Activated T-helper 1 cell treated with anti-CD3 and anti-CD28 coated beads, Interleukin-12 subunit alpha, Interleukin-12 subunit beta, Interleukin-2, Interleukin-4 antibody, amounts not matched to agents 30 ng/mL and 10 ng/mL and 1 ng/mL, durations not matched to agents 14 hours and 24 hours and 36 hours (primary cell): ENCODE data around the gene CHN1. TPM values are rescaled to one million over a fixed set of nuclear protein-coding genes. Genes with fewer than 3 reads are reported as not detected.

Source experiments
- DNase-seq: peaks from one replicate; pipeline ENCODE4 v3.0.0; 2021; ENCODE audit warnings: low spot score
- H3K27ac Mint-ChIP-seq: one replicate; pipeline ENCODE4 v1.8.0; 2021; ENCODE audit warnings: mild to moderate bottlenecking, mixed read lengths
- H3K27me3 Mint-ChIP-seq: one replicate; pipeline ENCODE4 v1.8.0; 2022; ENCODE audit warnings: mild to moderate bottlenecking, moderate library complexity, mixed read lengths; ENCODE audit not compliant: insufficient read depth
- H3K36me3 Mint-ChIP-seq: one replicate; pipeline ENCODE4 v1.8.0; 2021; ENCODE audit warnings: low read depth, mixed read lengths
- H3K4me1 Mint-ChIP-seq: one replicate; pipeline ENCODE4 v1.8.0; 2021; ENCODE audit warnings: low read depth, mixed read lengths
- H3K4me3 Mint-ChIP-seq: one replicate; pipeline ENCODE4 v1.8.0; 2021; ENCODE audit warnings: mild to moderate bottlenecking, moderate library complexity, mixed read lengths
- H3K9me3 Mint-ChIP-seq: one replicate; pipeline ENCODE4 v1.8.0; 2021; ENCODE audit warnings: mixed read lengths
- intact Hi-C: fragments of 100-400 bp; cut with micrococcal nuclease; formaldehyde crosslinking; loops from one replicate; pipeline ENCODE4 v1.15.1; 2024
- total RNA-seq: library from RNA; stranded (reverse); gene quantifications from 2 replicates; pipeline ENCODE4 v1.2.3, GENCODE V29; 2022

CHN1 gene
- total RNA-seq, 1 donor from 2014 or later, result 3.4 TPM

DNA sequence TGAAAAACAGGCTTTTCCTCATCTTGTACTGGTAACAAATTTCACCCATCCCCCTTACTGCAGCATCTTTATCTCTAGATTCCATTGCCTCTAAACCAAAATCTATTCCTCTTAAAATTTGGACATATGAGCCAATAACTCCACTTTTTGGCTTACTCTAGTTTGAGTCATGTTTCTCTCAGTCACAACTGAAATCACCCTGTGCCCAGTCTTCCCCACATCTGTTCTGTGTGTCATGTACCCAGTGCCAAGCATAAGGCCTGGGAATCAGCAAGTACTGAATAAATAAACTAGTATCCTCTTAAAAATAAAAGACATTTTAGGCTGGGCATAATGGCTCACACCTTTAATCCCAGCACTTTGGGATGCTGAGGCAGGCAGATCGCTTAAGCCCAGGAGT is 20.8 kb upstream of the CHN1 start:
- H3K4me3 Mint-ChIP-seq, result no peak overlapping the region
- no peaks in the 10 kb centered on the region for H3K36me3 Mint-ChIP-seq
- H3K27ac Mint-ChIP-seq, result no peak overlapping the region
- peaks cover 9% of the 10 kb centered on the region for H3K27me3 Mint-ChIP-seq
- intact Hi-C loops, result no loop called here
- no peaks in the 10 kb centered on the region for H3K9me3 Mint-ChIP-seq
- no peaks in the 10 kb centered on the region for H3K4me1 Mint-ChIP-seq
- DNase-seq, result no peak

DNA sequence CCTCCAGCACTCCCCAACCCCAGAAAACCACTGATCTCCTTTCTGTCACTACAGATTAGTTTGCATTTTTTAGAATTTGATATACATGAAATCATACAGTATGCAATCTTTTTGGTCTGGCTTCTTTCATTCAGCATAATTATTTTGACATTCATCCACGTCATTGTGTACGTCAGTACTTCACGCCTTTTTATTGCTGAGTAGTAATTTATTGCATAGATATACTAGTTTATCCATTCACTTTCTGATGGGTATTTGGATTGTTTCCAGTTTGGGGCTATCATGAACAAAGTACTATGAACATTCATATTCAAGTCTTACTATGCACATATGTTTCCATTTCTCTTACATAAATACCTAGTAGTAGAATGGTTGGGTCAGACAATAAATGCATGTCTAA is 20.1 kb upstream of the CHN1 start:
- Mint-ChIP-seq H3K4me1 (no peaks in the 10 kb centered on the region), H3K4me3 (no peak overlapping the region), H3K27me3 (peaks cover 9% of the 10 kb centered on the region), H3K9me3 (no peaks in the 10 kb centered on the region), H3K36me3 (no peaks in the 10 kb centered on the region), H3K27ac (no peak overlapping the region)
- DNase-seq, result no peak
- intact Hi-C loops, result no loop called here

DNA sequence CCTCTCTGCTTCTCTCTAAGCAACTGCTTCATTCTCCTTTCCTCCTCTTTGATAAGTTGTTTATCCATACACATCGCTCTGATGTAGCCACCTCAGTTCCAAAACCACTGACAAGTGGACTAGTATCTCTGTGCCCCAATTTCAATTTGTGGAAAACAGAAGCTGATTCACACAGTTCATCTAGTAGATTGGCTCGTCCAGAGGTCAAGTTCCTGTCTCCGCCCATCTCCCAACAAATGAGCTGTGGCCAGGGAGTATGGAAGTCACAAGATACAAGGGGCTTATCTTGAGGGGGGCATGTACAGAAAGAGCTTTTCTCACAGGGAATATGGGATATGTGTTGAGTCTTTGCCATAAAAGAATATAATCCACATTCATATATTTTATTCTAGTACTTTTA is 17.7 kb upstream of the CHN1 start:
- no peak for DNase-seq
- H3K4me1 Mint-ChIP-seq, result no peaks in the 10 kb centered on the region
- no peak overlapping the region for H3K27ac Mint-ChIP-seq
- intact Hi-C loops, result no loop called here
- no peak overlapping the region for H3K4me3 Mint-ChIP-seq
- H3K9me3 Mint-ChIP-seq, result no peaks in the 10 kb centered on the region
- H3K36me3 Mint-ChIP-seq, result no peaks in the 10 kb centered on the region
- peaks cover 3% of the 10 kb centered on the region for H3K27me3 Mint-ChIP-seq

DNA sequence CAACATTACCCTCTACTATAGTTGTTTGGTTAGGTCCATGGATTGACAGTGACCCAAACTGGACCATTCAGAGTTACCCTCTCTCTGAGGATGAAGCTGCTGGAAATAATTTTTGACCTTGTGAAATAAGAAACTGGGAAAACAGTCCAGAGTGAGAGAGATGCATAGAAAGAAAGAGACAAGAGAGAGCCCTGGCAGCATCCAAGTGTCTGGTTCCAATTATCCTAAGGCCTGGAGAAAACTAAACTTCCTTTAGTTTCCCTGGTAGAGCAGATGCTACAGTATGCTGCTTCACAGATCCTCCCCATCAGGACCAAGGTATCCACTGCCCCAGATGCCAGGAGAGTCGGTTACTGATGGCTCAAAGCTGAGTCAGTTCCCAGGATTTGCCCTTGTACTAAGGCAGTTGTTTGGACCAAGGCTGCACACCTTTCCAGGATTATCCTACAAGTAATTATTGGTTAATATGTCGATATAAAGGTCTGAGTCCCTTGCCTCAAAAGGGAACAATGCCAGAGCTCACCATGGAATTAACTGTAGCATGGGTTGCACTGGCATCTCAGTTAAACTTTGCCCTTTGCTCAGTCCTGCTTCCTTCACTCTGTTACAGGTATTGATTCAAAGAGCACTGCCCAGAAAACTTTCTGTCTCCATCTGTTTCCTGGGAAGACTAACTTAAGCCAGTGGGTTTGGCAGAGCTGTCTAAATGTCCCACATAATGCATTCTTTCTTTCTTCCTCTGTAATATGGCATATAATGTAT is 14.6 kb upstream of the CHN1 start:
- no peak for DNase-seq
- intact Hi-C loops, result no loop called here
- H3K27me3 Mint-ChIP-seq, result no peaks in the 10 kb centered on the region
- peaks cover 4% of the 10 kb centered on the region for H3K9me3 Mint-ChIP-seq
- no peak overlapping the region for H3K4me3 Mint-ChIP-seq
- H3K27ac Mint-ChIP-seq, result no peak overlapping the region
- no peaks in the 10 kb centered on the region for H3K36me3 Mint-ChIP-seq
- no peaks in the 10 kb centered on the region for H3K4me1 Mint-ChIP-seq

DNA sequence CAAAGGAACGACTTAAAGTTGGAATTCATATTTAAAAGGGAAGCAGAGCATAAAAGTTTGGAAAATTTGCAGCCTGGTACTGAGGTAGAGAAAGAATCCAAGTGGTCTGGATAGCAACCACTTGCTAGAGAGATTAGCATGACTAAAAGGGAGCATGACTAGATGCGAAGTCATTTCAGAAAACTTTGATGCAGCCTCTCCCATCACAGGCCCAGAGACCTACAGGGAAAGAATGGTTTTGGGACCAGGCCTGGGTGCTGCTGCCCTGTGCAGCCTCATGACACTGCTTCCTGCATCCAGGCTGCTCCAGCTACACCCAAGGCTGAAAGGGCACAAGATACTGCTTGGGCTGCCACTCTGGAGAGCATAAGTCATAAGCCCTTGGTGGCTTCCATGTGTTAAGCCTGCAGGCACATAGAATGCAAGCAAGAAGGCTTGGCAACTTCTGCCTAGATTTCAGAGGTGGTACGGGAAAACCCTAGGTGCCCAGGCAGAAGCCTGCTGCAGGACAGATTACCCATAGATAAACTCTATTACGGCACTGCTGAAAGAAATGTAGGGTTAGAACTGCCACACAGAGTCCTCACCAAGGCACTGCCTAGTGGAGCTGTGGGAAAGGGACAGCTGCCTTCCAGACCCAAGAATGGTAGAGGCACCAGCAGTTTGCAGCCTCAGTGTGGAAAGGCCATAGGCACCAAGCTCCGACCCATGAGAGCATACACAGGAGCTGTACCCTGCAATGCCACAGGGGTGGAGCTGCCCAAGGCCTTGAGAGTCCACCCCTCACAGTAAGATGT is 12.6 kb upstream of the CHN1 start:
- no peak for DNase-seq
- no peaks in the 10 kb centered on the region for H3K36me3 Mint-ChIP-seq
- no peak overlapping the region for H3K27ac Mint-ChIP-seq
- H3K4me3 Mint-ChIP-seq, result no peak overlapping the region
- intact Hi-C loops, result no loop called here
- H3K4me1 Mint-ChIP-seq, result no peaks in the 10 kb centered on the region
- H3K27me3 Mint-ChIP-seq, result no peaks in the 10 kb centered on the region
- H3K9me3 Mint-ChIP-seq, result peaks cover 11% of the 10 kb centered on the region

DNA sequence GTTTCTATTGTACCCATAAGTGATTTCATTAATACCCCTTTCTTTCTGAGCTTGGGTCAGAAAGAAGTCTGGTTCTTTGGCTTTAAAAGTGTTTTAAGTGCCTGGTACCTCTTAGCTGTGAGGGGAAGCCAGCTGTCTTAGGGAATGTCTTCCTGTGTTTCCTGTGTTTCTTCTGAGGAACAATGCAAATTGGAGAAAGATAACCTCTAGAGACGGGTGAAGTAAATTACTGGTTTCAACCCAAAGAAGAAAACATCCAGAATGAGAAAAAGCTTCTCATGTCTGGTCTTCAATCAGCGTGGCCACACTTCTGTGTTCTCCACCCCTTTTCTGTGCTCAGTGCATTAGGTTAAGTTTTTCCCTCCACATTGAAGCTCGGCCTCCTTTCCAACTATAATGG is 10.2 kb upstream of the CHN1 start:
- Mint-ChIP-seq H3K4me3 (no peak overlapping the region), H3K9me3 (peaks cover 11% of the 10 kb centered on the region)
- intact Hi-C loops, result no loop called here

DNA sequence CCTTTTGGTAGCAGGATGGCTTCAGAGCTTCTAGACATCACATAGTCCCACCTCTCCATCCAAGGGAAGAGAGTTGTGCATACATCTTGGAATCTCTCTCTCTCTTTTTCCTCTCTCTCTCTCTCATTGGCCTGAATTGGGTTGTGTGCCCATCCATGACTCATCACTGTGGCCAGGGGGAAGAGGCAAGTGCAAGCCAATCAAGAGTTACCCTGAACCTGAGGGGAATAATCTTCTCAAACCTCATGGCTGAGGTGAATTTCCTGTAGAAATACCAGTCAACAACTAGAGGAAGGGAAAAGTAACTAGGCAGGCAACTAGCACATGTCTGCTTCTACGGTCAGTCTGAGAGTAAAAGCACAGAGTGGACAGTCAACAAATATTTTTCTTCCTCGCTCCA is 7.3 kb upstream of the CHN1 start:
- no peaks in the 10 kb centered on the region for H3K36me3 Mint-ChIP-seq

More for the DNA sequence above, 10.2 kb upstream of the CHN1 start:
- H3K4me1 Mint-ChIP-seq, result no peaks in the 10 kb centered on the region
- peaks cover 8% of the 10 kb centered on the region for H3K27me3 Mint-ChIP-seq
- H3K27ac Mint-ChIP-seq, result no peak overlapping the region
- no peak for DNase-seq
- no peaks in the 10 kb centered on the region for H3K36me3 Mint-ChIP-seq

DNA sequence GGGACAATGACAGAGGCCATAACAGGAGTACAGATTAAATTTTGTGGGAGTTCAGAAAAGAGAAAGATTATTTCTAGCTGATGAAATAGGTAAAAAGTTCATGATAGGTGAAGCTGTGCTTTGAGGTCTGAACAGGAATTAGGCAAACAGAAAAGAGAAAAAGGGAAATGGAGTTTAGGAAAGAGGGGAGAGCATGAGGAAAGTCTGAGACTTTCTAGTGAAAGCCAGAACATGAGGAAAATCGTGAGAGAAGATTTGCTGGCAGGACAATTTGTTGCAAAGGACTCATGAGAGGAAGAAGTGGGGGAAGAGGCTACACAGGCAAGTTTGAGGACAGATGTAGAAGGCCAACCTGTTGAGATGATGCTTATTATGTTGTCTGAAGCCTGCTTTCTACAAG is 6.3 kb upstream of the CHN1 start:
- H3K27ac Mint-ChIP-seq, result no peak overlapping the region
- peaks cover 36% of the 10 kb centered on the region for H3K27me3 Mint-ChIP-seq

More for the DNA sequence above, 7.3 kb upstream of the CHN1 start:
- H3K4me3 Mint-ChIP-seq, result no peak overlapping the region
- H3K4me1 Mint-ChIP-seq, result no peaks in the 10 kb centered on the region
- intact Hi-C loops, result no loop called here
- H3K27ac Mint-ChIP-seq, result no peak overlapping the region
- DNase-seq, result no peak
- H3K9me3 Mint-ChIP-seq, result peaks cover 11% of the 10 kb centered on the region
- peaks cover 29% of the 10 kb centered on the region for H3K27me3 Mint-ChIP-seq

DNA sequence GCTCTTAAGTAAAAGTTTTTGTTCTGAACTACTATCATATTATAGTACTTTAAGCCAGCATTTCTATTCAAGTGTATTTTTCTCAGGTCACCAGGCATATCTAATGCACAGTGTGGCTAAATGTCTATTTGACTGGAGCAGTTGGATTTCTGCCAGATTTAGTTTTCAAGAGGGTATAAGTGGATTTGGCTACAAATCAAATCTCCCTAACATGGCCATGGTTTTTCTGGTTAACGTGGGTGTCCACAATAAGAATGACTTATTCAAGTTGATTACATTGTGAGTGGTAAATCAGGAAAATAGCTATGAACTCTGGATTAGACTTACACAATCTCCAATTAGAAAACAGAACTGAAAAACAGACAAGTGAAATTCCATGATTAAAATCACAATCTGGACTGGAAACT is 5.7 kb upstream of the CHN1 start:
- Mint-ChIP-seq H3K9me3 (peaks cover 11% of the 10 kb centered on the region), H3K4me1 (no peaks in the 10 kb centered on the region), H3K27me3 (peaks cover 43% of the 10 kb centered on the region), H3K27ac (no peak overlapping the region), H3K36me3 (no peaks in the 10 kb centered on the region), H3K4me3 (no peak overlapping the region)
- intact Hi-C loops, result no loop called here
- DNase-seq, result no peak

More for the DNA sequence above, 6.3 kb upstream of the CHN1 start:
- Mint-ChIP-seq H3K36me3 (no peaks in the 10 kb centered on the region), H3K9me3 (peaks cover 11% of the 10 kb centered on the region), H3K4me3 (no peak overlapping the region), H3K4me1 (no peaks in the 10 kb centered on the region)
- DNase-seq, result no peak
- intact Hi-C loops, result no loop called here

DNA sequence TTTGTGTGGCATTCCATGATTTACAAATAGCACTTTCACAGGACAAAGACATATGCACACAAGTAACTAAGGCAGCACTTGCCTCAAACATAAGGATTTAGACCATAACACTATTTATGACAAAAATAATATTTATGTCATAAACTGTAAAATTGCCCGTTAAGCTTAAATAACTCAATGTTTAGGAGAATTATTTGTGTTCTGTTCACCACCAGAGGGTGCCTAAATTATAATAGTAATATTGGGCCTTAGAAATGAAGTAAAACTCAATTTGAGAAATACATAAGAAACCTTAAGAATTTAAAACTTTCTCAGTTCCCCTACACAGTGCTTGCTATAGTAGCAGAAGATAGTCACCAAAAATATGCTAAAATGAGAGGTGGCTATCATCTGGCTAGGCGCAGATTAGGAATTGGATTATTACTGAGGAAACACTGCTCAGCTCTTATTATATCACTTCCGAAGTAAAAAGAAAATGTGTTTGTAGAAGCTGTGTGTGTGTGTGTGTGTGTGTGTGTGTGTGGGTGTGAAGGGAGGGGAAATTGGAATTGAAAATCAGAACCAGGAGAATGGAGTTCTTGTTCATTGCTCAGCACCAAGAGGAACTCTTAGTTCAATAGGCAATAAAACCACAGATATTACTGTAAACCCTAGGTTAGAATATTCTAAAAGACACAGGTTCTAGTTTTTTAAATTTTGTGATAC is 4.9 kb upstream of the CHN1 start:
- no peak overlapping the region for H3K4me3 Mint-ChIP-seq
- intact Hi-C loops, result loop anchor here (5.0 kb wide), 1 partner anchor 308 kb away; no protein-coding TSS in a partner anchor
- H3K27me3 Mint-ChIP-seq, result peaks cover 47% of the 10 kb centered on the region
- H3K27ac Mint-ChIP-seq, result no peak overlapping the region
- H3K9me3 Mint-ChIP-seq, result peaks cover 10% of the 10 kb centered on the region
- no peak for DNase-seq
- H3K36me3 Mint-ChIP-seq, result no peaks in the 10 kb centered on the region
- H3K4me1 Mint-ChIP-seq, result no peaks in the 10 kb centered on the region

DNA sequence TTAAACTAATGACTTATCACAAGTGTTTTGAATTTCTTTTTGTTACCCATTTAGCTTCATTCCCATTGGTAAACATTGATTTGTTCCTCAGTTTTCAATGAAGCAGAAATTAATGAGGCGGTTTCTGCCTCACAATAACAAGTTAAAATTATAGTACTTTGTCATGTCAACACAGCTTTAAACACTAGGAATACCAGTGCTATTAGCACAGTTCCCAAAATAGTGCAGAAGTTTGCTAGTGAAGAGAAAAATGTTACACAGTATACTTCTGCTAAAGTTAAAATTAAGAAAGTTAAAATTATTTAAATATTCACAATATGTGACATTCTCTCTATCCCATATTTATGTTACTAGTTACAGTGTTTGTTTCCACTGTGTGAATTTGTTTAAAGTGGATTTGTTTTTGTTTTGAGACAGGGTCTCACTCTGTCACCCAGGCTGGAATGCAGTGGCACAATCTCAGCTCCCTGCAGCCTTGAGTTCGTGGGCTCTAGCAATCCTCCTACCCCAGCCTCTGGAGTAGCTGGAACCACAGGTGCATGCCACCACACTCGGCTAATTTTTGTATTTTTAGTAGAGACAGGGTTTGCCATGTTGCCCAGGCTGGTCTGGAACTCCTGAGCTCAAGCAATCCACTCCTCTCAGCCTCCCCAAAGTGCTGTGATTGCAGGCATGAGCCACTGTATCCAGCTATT is 3.8 kb upstream of the CHN1 start:
- Mint-ChIP-seq H3K9me3 (peaks cover 2% of the 10 kb centered on the region), H3K27me3 (peaks cover 53% of the 10 kb centered on the region)
- intact Hi-C loops, result loop anchor here (5.0 kb wide), 1 partner anchor 307 kb away; no protein-coding TSS in a partner anchor

DNA sequence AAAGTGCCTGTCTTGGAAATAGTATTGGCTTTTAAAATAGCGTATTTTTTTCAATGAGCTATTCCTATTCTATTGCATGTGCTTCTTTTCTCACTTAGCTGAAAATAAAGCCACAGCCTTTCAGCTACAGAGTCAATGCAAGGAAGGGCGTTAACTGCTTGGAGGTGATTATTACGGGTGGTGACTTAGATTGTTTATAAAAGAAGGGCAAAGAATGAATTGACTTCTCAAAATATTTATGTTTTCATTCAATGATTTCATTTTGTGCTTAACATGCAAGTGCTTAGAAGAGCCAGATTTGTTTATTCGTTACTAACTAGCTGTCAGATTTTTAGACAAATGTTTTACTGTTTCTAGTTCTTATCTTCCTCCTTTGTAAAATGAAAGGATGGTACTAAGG is 2.8 kb upstream of the CHN1 start:
- no peak overlapping the region for H3K4me3 Mint-ChIP-seq
- no peaks in the 10 kb centered on the region for H3K4me1 Mint-ChIP-seq
- H3K27me3 Mint-ChIP-seq, result peaks cover 59% of the 10 kb centered on the region
- H3K9me3 Mint-ChIP-seq, result no peaks in the 10 kb centered on the region
- DNase-seq, result no peak
- H3K36me3 Mint-ChIP-seq, result no peaks in the 10 kb centered on the region
- intact Hi-C loops, result loop anchor here (5.0 kb wide), 1 partner anchor 306 kb away; no protein-coding TSS in a partner anchor
- no peak overlapping the region for H3K27ac Mint-ChIP-seq

More for the DNA sequence above, 3.8 kb upstream of the CHN1 start:
- no peak for DNase-seq
- Mint-ChIP-seq H3K4me1 (no peaks in the 10 kb centered on the region), H3K4me3 (no peak overlapping the region), H3K27ac (no peak overlapping the region), H3K36me3 (no peaks in the 10 kb centered on the region)
